ENCODE measurements around the gene ANK3. TPM values are rescaled to one million over a fixed set of nuclear protein-coding genes. Genes with fewer than 3 reads are reported as not detected.

The ANK3 gene
- total RNA-seq, 1 donor from 2014 or later: 35.1 TPM

DNA sequence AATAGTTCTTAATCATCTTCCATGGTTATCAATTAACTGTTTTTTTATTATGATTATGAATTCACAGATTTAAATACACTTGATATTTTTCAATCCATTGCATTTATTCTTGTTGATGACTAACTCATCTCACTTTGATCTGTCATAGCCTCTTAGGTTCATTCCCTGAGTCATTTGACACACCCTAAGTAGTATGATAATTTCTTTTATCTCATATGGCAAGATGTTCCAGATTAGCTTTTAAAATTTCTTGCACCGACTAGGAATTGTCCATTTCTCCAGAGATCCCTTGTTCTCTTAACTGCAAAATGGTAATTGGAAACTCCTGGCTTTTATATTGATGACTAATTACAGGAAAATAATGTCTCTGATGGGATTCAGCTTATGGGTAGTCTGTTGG, 395.7 kb downstream of the ANK3 start:
- no peak overlapping the region for H3K27ac Mint-ChIP-seq (ENCODE audit: unreplicated experiment)
- DNase-seq (ENCODE audit: low spot score): no peak
- peaks cover 13% of the 10 kb centered on the region for H3K27me3 Mint-ChIP-seq (ENCODE audit: low read depth)
- H3K4me3 Mint-ChIP-seq (ENCODE audit: unreplicated experiment): no peak overlapping the region
- H3K4me1 Mint-ChIP-seq (ENCODE audit: low read depth): peaks cover 5% of the 10 kb centered on the region
- H3K36me3 Mint-ChIP-seq (ENCODE audit: low read depth): no peaks in the 10 kb centered on the region
- TF ChIP-seq CTCF (IDR thresholded peaks at IDR 0.05): no peak
- H3K9me3 Mint-ChIP-seq (ENCODE audit: low read depth): peaks cover 3% of the 10 kb centered on the region

GRCh38 chr10:59991661-59992060, 398.0 kb downstream of the ANK3 start:
- H3K27ac Mint-ChIP-seq (ENCODE audit: unreplicated experiment): no peak overlapping the region
- peaks cover 5% of the 10 kb centered on the region for H3K4me1 Mint-ChIP-seq (ENCODE audit: low read depth)
- H3K36me3 Mint-ChIP-seq (ENCODE audit: low read depth): peaks cover 5% of the 10 kb centered on the region
- peaks cover 18% of the 10 kb centered on the region for H3K9me3 Mint-ChIP-seq (ENCODE audit: low read depth)
- no peak for TF ChIP-seq CTCF (IDR thresholded peaks at IDR 0.05)
- peaks cover 24% of the 10 kb centered on the region for H3K27me3 Mint-ChIP-seq (ENCODE audit: low read depth)
- DNase-seq (ENCODE audit: low spot score): no peak
- H3K4me3 Mint-ChIP-seq (ENCODE audit: unreplicated experiment): no peak overlapping the region

DNA sequence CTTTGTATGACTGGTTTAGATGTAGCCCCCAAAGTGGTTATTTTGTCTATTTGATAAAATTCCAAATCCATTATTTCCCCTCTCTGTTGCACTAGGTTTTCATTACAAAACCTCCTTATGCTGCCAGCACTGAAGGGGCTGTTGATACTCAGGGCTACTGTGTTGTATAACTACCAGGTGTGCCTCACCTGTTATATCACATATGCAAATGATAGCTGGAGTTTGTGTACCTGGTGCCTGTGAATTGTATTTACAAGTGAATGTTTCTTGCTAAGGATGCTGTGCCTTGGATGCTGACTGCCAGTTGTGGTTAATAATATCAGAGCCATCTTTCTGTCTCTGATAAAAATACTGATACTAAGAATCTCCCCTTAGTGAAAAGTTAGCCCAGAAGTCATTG, 398.6 kb downstream of the ANK3 start:
- Mint-ChIP-seq H3K27ac (ENCODE audit: unreplicated experiment) (no peak overlapping the region), H3K4me1 (ENCODE audit: low read depth) (peaks cover 5% of the 10 kb centered on the region), H3K27me3 (ENCODE audit: low read depth) (peaks cover 24% of the 10 kb centered on the region), H3K4me3 (ENCODE audit: unreplicated experiment) (no peak overlapping the region), H3K9me3 (ENCODE audit: low read depth) (peaks cover 23% of the 10 kb centered on the region), H3K36me3 (ENCODE audit: low read depth) (peaks cover 5% of the 10 kb centered on the region)
- no peak for TF ChIP-seq CTCF (IDR thresholded peaks at IDR 0.05)
- no peak for DNase-seq (ENCODE audit: low spot score)

DNA sequence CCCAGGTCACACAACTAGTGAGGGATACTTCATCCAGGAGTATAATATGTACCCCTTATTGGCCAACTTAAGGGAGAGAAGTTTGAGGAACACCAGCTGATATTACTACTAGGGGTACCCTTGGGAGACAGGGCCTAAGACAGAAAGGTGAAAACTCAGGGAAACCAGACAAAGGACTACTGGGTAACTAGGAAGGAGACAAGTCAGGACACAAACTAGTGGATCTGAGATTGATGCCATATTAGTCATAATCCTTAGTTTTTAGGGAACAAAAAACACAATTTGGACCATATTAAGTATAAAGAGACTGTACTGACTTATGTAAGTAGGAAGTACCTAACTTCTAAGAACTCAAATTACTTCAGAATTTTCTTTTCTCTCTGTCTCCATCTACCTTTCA, 404.0 kb downstream of the ANK3 start:
- no peak for TF ChIP-seq CTCF (IDR thresholded peaks at IDR 0.05)
- H3K27ac Mint-ChIP-seq (ENCODE audit: unreplicated experiment): no peak overlapping the region
- DNase-seq (ENCODE audit: low spot score): no peak
- peaks cover 5% of the 10 kb centered on the region for H3K36me3 Mint-ChIP-seq (ENCODE audit: low read depth)
- no peaks in the 10 kb centered on the region for H3K4me1 Mint-ChIP-seq (ENCODE audit: low read depth)
- peaks cover 19% of the 10 kb centered on the region for H3K27me3 Mint-ChIP-seq (ENCODE audit: low read depth)
- peaks cover 23% of the 10 kb centered on the region for H3K9me3 Mint-ChIP-seq (ENCODE audit: low read depth)
- no peak overlapping the region for H3K4me3 Mint-ChIP-seq (ENCODE audit: unreplicated experiment)

DNA sequence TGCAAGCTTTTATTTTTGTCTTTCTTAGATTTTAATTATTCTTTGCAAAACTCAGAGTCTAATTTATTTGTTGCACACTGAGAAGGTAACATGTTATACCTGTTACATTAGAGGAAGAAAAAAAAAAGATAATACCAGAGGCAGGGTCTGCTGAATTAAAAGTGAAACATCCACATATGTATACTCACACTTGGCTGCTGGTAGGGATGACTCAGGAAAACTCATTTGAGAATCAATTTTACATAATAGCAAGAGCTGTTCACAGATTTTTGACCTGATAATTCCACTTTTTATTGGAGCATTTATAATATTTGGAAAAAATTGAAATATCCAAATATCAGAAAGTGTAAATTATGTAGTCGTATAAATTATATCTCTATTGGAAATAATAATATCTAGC, 405.3 kb downstream of the ANK3 start:
- Mint-ChIP-seq H3K9me3 (ENCODE audit: low read depth) (peaks cover 23% of the 10 kb centered on the region), H3K27ac (ENCODE audit: unreplicated experiment) (no peak overlapping the region), H3K4me3 (ENCODE audit: unreplicated experiment) (no peak overlapping the region), H3K27me3 (ENCODE audit: low read depth) (peaks cover 14% of the 10 kb centered on the region), H3K4me1 (ENCODE audit: low read depth) (no peaks in the 10 kb centered on the region), H3K36me3 (ENCODE audit: low read depth) (peaks cover 5% of the 10 kb centered on the region)
- no peak for DNase-seq (ENCODE audit: low spot score)
- TF ChIP-seq CTCF (IDR thresholded peaks at IDR 0.05): no peak
